K562 (cell line): ENCODE data around the gene PATL2. TPM values are rescaled to one million over a fixed set of nuclear protein-coding genes. Genes with fewer than 3 reads are reported as not detected.

Experiments used
- ASH1L ChIP-seq: fragments of 450-650 bp; IDR thresholded peaks from 2 replicates; pipeline ENCODE4 v1.6.1; 2018; ENCODE audit warnings: borderline replicate concordance, mild to moderate bottlenecking, low read depth; ENCODE audit not compliant: partially characterized antibody
- BCL6 ChIP-seq: fragments of 250-450 bp; sonication (Bioruptor Pico); IDR thresholded peaks from 2 replicates; pipeline ENCODE4 v1.4.0; 2020
- BRF1 ChIP-seq: IDR thresholded peaks from 3 replicates; pipeline ENCODE4 v1.6.1; 2011; ENCODE audit warnings: borderline replicate concordance, mild to moderate bottlenecking; ENCODE audit not compliant: insufficient read length; ENCODE audit errors: extremely low read depth
- BRF2 ChIP-seq: IDR thresholded peaks from 3 replicates; pipeline ENCODE4 v1.6.1; 2011; ENCODE audit warnings: borderline replicate concordance, mild to moderate bottlenecking; ENCODE audit not compliant: insufficient read length, insufficient read depth
- CGGBP1 ChIP-seq: fragments of 250-450 bp; sonication (Bioruptor Pico); IDR thresholded peaks from 2 replicates; pipeline ENCODE4 v1.9.0; 2021; ENCODE audit warnings: mild to moderate bottlenecking
- CREM ChIP-seq: IDR thresholded peaks from 2 replicates; pipeline ENCODE4 v1.6.1; 2014; ENCODE audit warnings: antibody characterized with exemption, low read depth
- ETV5 ChIP-seq: sonication (generic); formaldehyde crosslinking; IDR thresholded peaks from 2 replicates; pipeline ENCODE4 v1.4.0; 2020; ENCODE audit warnings: low read depth, mild to moderate bottlenecking, missing genetic modification reagents
- HNRNPUL1 ChIP-seq: fragments of 200-400 bp; formaldehyde crosslinking; IDR thresholded peaks from 2 replicates; pipeline ENCODE4 v1.6.1; 2017; ENCODE audit warnings: low read length
- KDM2B ChIP-seq: fragments of 250-450 bp; sonication (Bioruptor Pico); IDR thresholded peaks from 2 replicates; pipeline ENCODE4 v1.8.0; 2021; ENCODE audit warnings: mild to moderate bottlenecking, moderate library complexity
- MCM7 ChIP-seq, 2 experiments: fragments of 450-650 bp; IDR thresholded peaks; 2 replicates each; pipeline ENCODE4 v1.6.1; 2016 to 2018
- MEF2A ChIP-seq: IDR thresholded peaks from 2 replicates; pipeline ENCODE4 v1.6.1; 2011; ENCODE audit warnings: low read depth, mild to moderate bottlenecking, low read length, moderate library complexity; ENCODE audit not compliant: control insufficient read depth
- MLX ChIP-seq, 2 experiments: fragments of 450-650 bp in 1 of 2; sonication (generic) in 1 of 2; formaldehyde crosslinking; conservative IDR thresholded peaks; 2 replicates each; pipeline versions ENCODE4 v1.4.0 to v1.8.1; 2020 to 2022; ENCODE audit warnings: mild to moderate bottlenecking in 1 of 2, missing genetic modification reagents in 1 of 2
- NCOA1 ChIP-seq: fragments of 450-650 bp; IDR thresholded peaks from 2 replicates; pipeline ENCODE4 v1.6.1; 2016; ENCODE audit warnings: low read depth
- NR2F6 ChIP-seq: fragments of 450-650 bp; formaldehyde crosslinking; IDR thresholded peaks from 2 replicates; pipeline ENCODE4 v1.4.0; 2020; ENCODE audit warnings: mild to moderate bottlenecking
- NRF1 ChIP-seq, 2 experiments: fragments of 450-650 bp; IDR thresholded peaks in 1 of 2; conservative IDR thresholded peaks in 1 of 2; 2 replicates each; pipeline ENCODE4 v1.6.1; 2014; ENCODE audit warnings: mild to moderate bottlenecking in 2 of 2
- POLR2H ChIP-seq: IDR thresholded peaks from 2 replicates; pipeline ENCODE4 v1.6.1; 2016; ENCODE audit warnings: missing genetic modification characterization, low read depth, mild to moderate bottlenecking, control low read depth, missing compliant biosample characterization, moderate library complexity
- RBM34 ChIP-seq: fragments of 200-400 bp; formaldehyde crosslinking; IDR thresholded peaks from 2 replicates; pipeline ENCODE4 v1.6.1; 2018; ENCODE audit warnings: low read length, borderline replicate concordance; ENCODE audit not compliant: insufficient read depth
- SAFB2 ChIP-seq: fragments of 200-400 bp; formaldehyde crosslinking; IDR thresholded peaks from 2 replicates; pipeline ENCODE4 v1.6.1; 2018; ENCODE audit warnings: borderline replicate concordance, low read length, low read depth, moderate library complexity; ENCODE audit not compliant: severe bottlenecking
- SIRT6 ChIP-seq: IDR thresholded peaks from one replicate; pipeline ENCODE4 v1.6.1; 2012; ENCODE audit warnings: low read depth, mild to moderate bottlenecking, control low read depth, inconsistent platforms, low read length, moderate library complexity
- SMARCE1 ChIP-seq: fragments of 450-650 bp; IDR thresholded peaks from 2 replicates; pipeline ENCODE4 v1.7.1; 2016; ENCODE audit warnings: mild to moderate bottlenecking
- SRF ChIP-seq, 2 experiments: fragments of 250-450, 450-650 bp in 1 of 2; sonication (Bioruptor Pico) in 1 of 2; sonication (generic) in 1 of 2; formaldehyde crosslinking; IDR thresholded peaks; 2 replicates each; pipeline versions ENCODE4 v1.5.0 to v1.5.1; 2020 to 2022; ENCODE audit warnings: mild to moderate bottlenecking in 1 of 2, missing genetic modification reagents in 1 of 2
- ZBTB12 ChIP-seq: fragments of 250-450 bp; sonication (Bioruptor Pico); IDR thresholded peaks from 2 replicates; pipeline ENCODE4 v1.4.0; 2020
- ZEB2 ChIP-seq: fragments of 450-650 bp; IDR thresholded peaks from 2 replicates; pipeline ENCODE4 v1.6.1; 2016
- ZNF212 ChIP-seq: fragments of 450-650 bp; formaldehyde crosslinking; IDR thresholded peaks from 2 replicates; pipeline ENCODE4 v1.4.0; 2020; ENCODE audit warnings: mild to moderate bottlenecking
- ZNF24 ChIP-seq: fragments of 450-650 bp; IDR thresholded peaks from 2 replicates; pipeline ENCODE4 v1.6.1; 2016
- ZNF263 ChIP-seq: sonication (generic); formaldehyde crosslinking; IDR thresholded peaks from 2 replicates; pipeline ENCODE4 v1.8.0; 2022; ENCODE audit warnings: mild to moderate bottlenecking, missing genetic modification reagents, borderline replicate concordance
- ZNF316 ChIP-seq: fragments of 450-650 bp; IDR thresholded peaks from 2 replicates; pipeline ENCODE4 v1.6.1; 2016
- ZNF696 ChIP-seq: fragments of 250-450 bp; sonication (Bioruptor Pico); conservative IDR thresholded peaks from 2 replicates; pipeline ENCODE4 v1.4.0; 2020; ENCODE audit warnings: mild to moderate bottlenecking, moderate library complexity
- ZNF780A ChIP-seq: fragments of 250-450 bp; sonication (Bioruptor Pico); IDR thresholded peaks from 2 replicates; pipeline ENCODE4 v1.5.0; 2021; ENCODE audit warnings: mild to moderate bottlenecking
- polyA plus RNA-seq, 8 experiments: library from polyadenylated mRNA; depleted of rRNA in 4 of 8; stranded (reverse) in 5 of 8; unstranded in 3 of 8; fragments of >200 nt; fragmentation: Nextera tagmentation in 2 of 8; fragmentation: Illumina TruSeq in 1 of 8; extraction: Ambion mirVana in 2 of 8; extraction: Trizol in 1 of 8; gene quantifications; 2 replicates each; pipeline versions ENCODE4 v1.2.1 to v1.2.3, GENCODE V29; 2011 to 2014; ENCODE audit warnings: inconsistent platforms in 1 of 8, missing spikeins in 1 of 8
- total RNA-seq, 7 experiments: library from RNA; depleted of rRNA in 6 of 7; stranded (reverse); fragments of >200 nt in 6 of 7; fragmentation: Illumina TruSeq in 2 of 7; extraction: Trizol in 2 of 7; gene quantifications; 2 replicates each; pipeline versions ENCODE4 v1.2.1 to v1.2.3, GENCODE V29; 2011 to 2021; ENCODE audit warnings: low replicate concordance in 1 of 7

PATL2 gene
- total and polyA plus RNA-seq, 9 of the 15 experiments (the other 6 are each of a cell fraction or from before 2014, with no cell fraction given): 0.42 to 1.1 (median 0.86) TPM

GRCh38 chr15:44735482-44736180 is 24.5 kb upstream of the PATL2 start (continued):
- TF ChIP-seq NCOA1 (0 out of 2 replicates have a peak, but pooled peaks have one; percentile 51), ETV5 (CRISPR knock-in tag) (no peak), MCM7 (IDR thresholded peaks at IDR 0.05) (no peak), MEF2A (no peak), MLX (CRISPR knock-in tag; conservative IDR thresholded peaks at IDR 0.05) (no peak), SMARCE1 (peak; percentile 61), POLR2H (tag) (no peak), ZNF263 (CRISPR knock-in tag) (no peak; the same call in 1 of the 2 replicates), NRF1 (conservative IDR thresholded peaks at IDR 0.05 in 1 of 2, IDR thresholded peaks at IDR 0.05 in 1 of 2) (no peak), SAFB2 (no peak), HNRNPUL1 (no peak), ZEB2 (0 out of 2 replicates have a peak, but pooled peaks have one; percentile 16), BCL6 (CRISPR knock-in tag) (no peak), ASH1L (no peak), BRF2 (no peak), RBM34 (no peak), ZNF316 (peak; percentile 6; the same call in 1 of the 2 replicates), BRF1 (no peak), ZNF780A (no peak), NR2F6 (CRISPR knock-in tag) (no peak), ZBTB12 (CRISPR knock-in tag) (no peak), ZNF696 (CRISPR knock-in tag) (no peak), ZNF24 (no peak), KDM2B (CRISPR knock-in tag) (no peak), CREM (peak; percentile 55), SRF (CRISPR knock-in tag; IDR thresholded peaks at IDR 0.05) (no peak), CGGBP1 (CRISPR knock-in tag) (no peak), SIRT6 (no peak), ZNF212 (CRISPR knock-in tag) (no peak)
